NCI-H526 treated with DMSO at 0.1 percent for 48 hours (cell line): ENCODE results near the gene E2F1.
"Not testable (repeated sequence)": the region's sequence is repeated elsewhere in the genome, so short reads cannot be mapped to it uniquely, and the experiment has no call there.

Experiments
- DNase-seq: peaks from one replicate; lab custom pipeline; 2025; lab: John Stamatoyannopoulos, UW

Gene E2F1

DNA sequence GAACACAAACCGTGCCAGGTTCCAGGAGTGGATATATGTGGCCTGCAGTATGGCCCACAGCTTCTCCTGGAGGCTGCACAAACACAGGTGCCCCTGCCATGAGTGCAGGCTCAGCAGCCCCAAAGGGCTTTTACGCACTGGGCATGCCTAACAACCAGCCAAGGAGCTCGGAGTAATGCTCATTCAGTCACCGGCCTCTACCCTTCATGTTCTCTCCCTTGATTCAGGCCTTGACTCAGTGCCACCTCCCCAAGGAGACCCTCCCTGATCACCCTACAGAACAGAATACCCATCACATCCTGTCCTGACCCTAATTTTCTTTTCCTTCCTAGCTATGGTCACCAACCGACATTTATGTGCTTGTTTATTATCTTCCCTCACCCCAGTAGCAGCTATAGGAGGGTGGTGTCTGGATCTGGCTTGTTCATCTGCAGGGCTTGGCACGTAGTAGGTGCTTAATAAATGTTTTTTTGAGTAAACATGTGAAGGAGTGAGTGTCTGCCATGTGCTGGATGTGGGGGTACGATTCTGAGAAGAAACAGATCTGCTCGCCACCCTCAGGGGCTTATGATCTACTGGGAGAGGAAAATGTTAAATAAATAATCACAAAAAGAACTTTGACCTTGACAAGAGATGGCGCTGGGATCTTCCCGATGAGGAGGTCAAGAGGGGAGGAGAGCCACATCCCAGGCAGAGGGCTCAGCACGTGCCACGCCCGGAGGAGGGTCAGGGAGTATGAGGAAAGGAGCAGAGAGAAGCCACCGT, 24.7 kb upstream of the E2F1 start:
- no peak for DNase-seq

DNA sequence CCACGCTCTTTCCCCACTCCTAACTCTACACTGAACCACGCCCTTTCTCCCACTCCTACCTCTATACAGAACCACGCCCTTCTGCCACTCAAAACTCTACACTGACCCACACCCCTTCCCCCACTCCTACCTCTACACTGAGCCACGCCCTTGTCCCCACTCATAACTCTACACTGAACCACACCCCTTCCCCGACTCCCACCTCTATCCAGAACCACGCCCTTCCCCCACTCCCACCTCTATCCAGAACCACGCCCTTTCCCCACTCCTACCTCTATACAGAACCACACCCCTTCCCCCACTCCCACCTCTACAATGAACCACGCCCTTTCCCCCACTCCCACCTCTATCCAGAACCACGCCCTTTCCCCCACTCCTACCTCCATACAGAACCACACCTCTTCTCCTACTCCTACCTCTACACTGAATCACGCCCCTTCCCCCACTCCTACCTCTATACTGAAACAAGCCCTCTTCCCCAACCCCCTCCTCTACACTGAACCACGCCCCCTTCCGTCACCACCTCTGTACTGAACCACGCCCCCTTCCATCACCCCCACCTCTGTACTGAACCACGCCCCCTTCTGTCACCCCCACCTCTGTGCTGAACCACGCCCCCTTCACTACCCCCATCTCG, 23.8 kb upstream of the E2F1 start:
- no peak for DNase-seq

DNA sequence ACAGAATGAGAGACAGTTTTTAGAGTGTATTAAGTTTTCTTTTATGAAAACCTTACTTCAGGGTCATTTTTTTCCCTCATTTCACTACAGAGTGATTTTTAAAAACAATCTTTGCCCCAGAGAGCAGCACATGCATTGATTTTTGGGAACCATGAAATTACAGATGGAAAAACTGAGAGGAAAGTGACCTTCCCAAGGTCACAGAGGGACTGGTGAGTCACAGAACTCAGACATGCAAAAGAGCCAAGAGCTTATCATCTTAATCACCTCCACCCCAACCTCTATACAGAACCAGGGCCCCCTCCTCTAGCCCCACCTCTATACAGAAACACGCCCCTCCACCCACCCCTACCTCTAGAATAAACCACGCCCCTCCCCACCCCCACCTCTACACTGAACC, 23.2 kb upstream of the E2F1 start:
- DNase-seq = no peak

DNA sequence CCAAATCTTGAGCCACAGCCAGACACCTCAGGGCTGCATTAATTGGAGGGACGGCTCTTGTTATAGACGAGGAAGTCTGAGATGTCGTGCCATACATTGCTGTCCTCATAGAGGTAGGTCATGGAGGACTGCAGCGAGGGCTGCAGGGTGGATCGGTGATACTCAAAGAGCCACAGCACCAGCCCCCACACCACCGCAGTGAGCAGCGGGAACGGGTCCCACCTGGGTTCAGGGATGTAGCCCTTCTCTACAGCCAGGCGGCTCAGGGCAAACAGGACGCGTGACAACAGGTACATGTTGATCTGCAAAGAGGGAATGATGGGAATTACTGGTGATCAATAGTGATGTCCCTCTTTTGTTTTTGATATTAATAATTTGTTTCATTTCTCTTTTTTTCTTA, 21.5 kb upstream of the E2F1 start:
- no peak for DNase-seq

DNA sequence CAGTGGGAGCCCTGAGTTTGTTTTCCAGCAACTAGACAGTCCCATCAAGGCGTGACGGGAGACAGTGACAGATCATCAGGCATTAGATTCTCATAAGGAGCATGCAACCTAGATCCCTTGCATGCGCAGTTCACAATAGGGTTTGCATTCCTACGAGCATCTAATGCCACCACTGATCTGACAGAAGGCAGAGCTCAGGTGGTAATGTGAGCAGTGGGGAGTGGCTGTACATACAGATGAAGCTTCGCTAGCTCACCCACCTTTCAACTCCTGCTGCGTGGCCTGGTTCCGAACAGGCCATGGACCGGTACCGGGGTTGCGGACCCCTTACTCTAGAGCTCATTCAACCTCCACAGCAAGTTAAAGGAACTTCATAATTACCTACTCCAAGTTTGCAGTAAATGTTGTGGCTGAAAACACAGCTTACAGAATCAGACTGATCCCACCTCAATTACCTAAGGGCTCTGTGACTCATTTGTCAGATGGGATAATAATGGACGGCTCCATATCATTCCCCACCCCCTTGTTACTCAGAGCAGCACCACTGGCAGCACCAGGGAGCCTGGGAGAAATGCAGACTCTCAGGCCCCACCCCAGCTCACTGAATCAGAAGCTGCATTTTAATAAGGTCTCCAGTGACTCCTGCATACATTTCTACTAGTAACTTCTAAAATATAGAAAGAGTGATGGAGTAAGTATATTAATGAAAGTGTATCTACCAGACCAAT, 18.2 kb upstream of the E2F1 start:
- DNase-seq = no peak

DNA sequence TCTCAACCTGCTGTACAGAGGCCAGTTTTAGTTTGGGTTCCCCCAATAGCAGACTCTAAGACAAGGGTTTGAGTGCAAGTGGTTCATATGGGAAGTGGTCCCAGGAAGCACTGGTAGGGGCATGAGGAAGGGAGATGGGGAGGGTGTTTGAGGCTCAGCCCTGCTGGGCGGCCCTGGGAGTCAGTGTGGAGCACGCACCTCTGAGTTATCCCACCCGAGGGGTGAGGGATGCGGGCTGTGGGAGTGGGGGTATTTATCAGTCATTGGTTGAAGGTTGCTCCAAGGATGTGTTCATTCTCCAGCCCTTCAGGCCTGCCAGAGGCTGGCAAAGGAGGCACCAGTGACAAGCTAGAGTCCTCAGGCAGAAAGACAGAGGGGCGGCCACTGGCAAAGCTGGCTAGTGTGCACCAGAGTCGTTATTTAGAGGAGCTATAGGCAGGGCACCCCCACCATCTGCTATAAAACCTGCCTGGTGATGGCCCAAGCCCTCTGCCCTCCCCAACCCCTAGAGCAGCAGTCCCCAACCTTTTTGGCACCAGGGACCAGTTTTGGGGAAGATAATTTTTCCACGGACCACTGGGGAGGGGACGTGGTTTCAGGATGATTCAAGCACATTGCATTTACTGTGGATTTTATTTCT, 17.4 kb upstream of the E2F1 start:
- DNase-seq = no peak

DNA sequence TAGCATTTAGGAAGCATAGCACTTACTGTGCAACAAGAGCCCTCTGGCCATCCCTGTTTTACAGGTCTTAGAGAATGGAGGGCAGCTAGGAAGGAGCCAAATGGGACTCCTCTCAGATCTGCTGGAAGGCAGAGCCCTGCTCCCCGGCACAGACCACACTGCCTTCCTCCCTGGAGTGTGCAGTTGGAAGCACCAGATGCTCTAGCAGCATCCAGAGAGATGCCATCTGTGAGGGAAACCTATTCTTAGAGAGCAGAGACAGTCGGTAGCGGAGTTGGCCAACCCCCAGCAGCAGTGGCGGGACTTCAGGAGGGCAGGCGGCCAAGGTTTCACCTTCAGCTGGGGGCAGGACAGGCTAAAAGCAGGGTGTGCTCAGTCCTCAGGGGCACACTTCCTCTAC, 16.7 kb upstream of the E2F1 start:
- no peak for DNase-seq

DNA sequence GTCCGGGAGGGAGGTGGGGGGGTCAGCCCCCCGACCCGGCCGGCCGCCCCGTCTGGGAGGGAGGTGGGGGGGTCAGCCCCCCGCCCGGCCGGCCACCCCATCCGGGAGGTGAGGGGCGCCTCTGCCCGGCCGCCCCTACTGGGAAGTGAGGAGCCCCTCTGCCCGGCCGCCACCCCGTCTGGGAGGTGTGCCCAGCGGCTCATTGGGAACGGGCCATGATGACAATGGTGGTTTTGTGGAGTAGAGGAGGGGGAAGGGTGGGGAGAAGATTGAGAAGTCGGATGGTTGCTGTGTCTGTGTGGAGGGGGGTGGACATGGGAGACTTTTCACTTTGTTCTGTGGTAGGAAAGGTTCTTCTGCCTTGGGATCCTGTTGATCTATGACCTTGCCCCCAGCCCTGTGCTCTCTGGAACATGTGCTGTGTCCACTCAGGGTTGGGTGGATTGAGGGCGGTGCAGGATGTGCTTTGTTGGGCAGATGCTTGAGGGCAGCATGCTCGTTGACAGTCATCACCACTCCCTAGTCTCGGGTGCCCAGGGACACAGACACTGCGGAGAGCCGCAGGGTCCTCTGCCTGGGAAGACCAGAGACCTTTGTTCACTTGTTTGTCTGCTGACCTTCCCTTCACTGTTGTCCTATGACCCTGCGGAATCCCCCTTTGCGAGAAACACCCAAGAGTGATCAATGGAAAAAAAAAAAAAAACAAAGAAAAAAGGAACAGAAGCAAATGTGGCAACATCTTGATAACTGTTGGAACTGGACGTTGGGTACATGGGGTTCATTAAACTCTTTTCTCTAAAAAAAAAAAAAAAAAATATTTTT, 15.7 kb upstream of the E2F1 start:
- no peak for DNase-seq

DNA sequence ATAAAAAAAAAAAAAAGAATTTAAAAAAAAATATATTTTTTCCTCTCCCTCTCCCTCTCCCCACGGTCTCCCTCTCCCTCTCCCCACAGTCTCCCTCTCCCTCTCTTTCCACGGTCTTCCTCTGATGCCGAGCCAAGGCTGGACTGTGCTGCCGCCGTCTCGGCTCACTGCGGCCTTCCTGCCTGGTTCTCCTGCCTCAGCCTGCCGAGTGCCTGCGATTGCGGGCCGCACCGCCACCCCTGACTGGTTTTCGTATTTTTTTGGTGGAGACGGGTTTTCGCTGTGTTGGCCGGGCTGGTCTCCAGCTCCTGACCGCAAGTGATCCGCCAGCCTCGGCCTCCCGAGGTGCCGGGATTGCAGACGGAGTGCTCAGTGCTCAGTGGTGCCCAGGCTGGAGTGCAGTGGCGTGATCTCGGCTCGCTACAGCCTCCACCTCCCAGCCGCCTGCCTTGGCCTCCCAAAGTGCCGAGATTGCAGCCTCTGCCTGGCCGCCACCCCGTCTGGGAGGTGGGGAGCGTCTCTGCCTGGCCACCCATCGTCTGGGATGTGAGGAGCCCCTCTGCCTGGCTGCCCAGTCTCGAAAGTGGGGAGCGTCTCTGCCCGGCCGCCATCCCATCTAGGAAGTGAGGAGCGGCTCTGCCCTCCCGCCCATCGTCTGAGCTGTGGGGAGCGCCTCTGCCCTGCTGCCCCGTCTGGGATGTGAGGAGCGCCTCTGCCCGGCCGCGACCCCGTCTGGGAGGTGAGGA, 14.7 kb upstream of the E2F1 start:
- not testable (repeated sequence) for DNase-seq

DNA sequence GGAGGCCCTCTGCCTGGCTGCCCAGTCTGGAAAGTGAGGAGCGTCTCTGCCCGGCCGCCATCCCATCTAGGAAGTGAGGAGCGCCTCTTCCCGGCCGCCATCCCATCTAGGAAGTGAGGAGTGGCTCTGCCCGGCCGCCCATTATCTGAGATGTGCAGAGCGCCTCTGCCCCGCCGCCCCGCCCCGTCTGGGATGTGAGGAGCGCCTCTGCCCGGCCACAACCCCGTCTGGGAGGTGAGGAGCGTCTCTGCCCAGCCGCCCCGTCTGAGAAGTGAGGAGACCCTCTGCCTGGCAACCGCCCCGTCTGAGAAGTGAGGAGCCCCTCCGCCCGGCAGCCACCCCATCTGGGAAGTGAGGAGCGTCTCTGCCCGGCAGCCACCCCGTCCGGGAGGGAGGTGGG, 12.8 kb upstream of the E2F1 start:
- DNase-seq = not testable (repeated sequence)

DNA sequence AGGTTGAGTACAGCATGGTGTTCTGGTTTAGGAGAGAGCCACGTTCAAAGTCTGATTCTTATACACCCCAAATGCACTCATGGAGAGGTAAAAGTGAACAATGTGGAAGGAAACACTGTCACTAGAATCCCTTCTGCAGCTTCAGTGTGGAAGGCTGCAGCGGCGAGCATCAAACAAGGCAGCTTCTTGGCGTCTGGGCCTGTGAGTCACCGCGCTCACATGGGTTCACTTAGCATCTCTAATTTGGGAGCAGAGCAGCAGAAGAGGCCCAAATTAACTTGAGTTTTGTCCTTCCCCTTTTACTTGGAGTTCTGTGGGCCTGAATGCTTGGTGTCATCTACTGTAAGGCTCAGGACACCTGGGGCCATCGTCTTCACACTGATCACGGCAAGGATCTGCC, 10.9 kb upstream of the E2F1 start:
- DNase-seq = no peak

DNA sequence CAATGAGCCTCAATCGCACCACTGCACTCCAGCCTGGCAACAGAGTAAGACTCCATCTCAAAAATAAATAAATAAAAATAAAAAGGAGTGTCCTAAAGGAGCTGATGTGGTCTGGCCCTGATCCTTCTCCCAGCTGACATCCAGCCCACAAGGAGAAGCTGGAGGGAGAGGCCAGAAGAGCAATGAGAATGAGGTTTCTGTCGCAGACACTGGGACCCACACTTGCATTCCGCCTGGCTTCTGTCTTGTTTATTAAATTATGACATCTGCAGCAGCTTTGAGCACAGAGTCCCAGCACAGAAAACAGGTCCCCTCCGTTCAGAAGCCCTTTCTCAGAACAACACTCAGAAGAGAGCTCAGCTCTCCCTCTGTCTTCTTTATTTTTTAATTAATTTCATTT, 10.3 kb upstream of the E2F1 start:
- no peak for DNase-seq

DNA sequence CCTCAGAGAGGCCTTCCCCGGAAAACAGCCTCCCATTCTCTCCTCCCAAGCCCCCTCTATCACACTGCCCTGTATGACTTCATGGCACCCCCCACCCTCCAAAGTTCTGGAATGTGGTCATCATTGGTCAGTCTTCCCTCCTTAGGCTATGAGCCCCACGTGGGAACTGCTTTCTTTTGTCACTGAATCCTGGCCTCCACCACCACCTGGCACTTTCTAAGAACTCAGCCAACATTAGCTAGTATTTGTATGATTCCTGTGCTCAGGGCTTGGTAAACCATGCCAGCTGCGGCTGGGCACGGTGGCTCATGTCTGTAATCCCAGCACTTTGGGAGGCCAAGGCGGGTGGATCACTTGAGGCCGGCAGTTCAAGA, 8.4 kb upstream of the E2F1 start:
- no peak for DNase-seq

DNA sequence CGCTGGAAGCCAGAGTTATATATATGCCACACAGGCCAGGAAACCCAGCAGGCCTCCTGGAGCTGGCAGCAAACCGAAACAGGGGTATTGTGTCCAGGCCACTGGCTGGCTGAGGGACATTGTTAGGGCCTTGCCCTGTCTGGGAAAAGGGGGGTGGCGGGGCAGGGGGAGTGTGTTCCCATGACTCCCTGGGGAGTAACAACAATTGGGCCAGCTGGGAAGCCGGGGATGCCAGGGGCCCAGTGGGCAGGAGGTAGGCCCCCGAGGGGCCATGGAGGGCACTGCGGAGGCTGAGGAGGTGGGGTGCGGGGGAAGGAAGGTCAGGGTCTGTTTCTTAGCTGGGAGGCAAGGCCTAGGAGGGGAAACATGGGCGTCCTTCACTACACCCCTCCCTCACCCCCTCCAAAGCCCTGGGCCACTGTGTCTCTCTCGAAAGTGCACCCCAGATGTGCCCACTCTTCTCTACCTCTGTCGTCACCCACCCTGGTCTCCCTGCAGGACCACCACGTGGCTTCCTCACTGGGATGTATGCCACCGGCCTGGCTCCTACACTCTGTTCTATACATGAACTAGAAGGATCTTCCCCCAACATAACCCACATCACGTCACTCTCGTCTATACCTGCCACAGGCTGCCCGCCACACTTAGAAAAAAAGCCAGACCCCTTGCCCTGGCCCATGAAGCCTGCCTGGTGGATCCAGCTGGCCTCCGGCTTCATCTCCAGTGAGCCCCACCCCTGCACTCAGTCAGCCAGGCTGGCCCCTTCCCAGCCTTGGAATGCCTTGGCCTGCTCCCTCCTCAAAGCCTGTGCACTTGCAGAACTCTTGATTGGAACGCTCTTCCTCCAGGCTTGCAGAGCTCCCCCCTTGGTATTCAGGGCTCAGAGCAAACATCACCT, 7.8 kb upstream of the E2F1 start:
- no peak for DNase-seq

DNA sequence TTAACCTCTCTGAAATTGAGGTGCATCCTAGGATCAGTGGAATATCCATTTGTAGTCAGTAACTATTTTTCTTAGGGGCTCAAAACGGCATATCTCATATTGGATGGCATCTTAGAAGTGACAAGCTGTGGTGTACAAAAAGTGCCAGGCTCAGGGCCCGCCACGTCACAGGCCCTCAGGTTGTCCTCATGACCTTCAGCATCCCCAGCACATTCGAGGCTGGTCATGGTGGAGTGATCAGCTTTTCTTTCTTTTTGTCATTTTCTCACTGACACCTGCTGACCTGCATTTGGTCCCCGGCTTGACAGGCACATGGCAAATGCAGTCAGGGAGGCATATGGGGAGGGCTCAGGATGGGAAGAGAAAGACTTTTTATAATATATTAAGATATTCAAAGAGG, 7.1 kb upstream of the E2F1 start:
- DNase-seq = no peak

DNA sequence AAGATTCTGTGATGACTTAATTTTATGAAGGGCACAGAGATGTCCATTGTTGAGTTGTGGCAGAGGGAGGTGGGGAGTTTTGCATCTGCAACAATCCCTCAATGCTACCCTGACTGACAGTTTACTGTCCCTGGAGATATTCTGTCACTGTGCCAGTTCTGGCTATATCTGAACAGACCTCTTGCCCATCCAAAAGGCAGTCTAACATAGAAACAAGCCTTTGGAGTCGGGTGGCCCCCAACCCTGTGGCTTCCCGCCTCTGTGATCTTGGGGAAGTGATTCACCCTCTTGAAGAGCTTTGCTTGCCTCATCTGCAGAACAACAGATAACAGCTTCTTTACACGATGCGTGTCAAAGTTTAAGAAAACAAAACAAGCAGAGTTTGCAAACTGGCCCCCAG, 3.8 kb upstream of the E2F1 start:
- DNase-seq = no peak

DNA sequence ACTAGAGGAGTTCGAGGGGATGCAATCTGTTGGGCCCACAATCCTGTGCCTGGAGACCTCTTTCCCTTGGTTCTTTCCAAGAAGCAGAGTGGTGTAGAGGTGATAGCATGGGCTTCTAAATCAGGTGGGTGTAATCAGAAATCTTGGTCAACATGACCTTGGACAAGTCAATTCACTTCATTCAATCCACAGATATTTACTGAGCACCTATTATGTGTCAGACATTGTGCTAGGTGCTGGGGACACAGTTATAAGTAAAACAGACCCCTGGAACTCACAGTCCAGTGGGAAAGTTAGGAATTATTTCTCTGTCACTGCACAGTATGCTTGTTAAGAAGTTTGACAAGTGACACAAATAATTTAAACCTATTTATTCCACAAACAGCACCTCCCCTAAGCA, 3.3 kb upstream of the E2F1 start:
- no peak for DNase-seq

DNA sequence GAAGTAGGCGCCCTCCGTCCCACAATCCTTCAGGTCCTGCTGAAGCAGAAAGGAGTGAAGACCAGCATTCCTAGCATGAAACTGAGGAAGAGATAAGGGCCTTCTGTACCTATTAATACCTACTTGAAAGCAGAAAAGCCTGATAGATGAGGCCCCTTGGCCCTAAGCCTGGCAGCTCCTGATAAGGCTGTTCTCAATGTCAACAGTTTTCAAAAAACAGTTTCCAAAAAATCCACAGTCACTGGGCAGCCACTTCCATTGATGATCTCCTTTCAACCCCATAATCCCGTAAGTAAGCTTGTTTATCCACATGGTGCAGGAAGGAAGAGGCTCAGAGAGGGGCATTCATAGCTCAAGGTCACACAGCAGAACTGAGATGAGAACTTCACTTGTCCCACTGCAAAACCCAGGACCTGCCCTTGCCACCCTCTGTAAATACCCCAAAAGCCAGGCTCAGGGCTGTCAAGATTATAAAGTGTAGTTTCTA, 2.8 kb upstream of the E2F1 start:
- DNase-seq = no peak

DNA sequence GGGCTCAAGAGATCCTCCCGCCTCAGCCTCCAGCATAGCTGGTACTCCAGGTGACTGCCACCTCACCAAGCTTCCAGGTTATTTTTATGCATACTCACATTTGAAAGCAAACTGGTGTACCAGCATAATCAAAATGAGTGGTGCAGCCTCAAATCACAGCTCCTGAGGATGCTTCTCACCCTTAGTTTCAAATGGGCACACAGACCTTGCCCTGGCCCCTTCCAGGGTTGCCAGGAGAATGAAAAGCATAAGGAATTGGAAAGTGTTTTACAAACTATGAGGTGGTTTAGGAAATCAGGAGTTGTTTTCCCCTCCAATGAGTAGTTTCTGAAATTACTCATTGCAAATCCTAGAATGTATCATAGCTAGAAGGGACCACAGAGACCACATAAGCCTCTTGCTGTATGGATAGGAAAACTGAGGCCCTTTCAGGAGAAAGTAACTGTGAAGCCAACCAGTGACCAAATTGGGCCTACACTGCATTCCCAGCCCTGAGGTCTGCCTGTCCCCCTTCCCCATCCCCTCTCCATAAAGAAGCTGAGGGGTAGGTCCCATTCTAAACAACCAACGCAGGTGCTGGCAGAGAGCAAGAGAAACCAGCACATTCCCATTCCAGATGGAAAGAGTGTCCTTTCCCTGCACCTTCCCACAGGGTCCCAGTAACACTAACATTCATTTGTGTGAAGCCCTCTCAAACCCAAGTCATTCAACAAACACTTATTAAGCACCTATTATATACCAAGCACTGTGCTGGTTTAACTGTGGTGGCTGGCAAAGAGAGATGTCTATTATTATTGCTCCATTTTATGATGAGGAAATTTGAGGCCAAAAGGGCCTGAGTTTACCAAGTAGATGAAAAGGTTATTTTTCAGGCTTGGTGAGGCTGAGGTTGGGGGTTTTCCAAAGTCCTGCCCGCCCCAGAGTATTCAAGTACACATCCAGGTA, 2.1 kb upstream of the E2F1 start:
- no peak for DNase-seq
